Measurements from ENCODE around the gene USP33.
"Not testable (repeated sequence)": the region's sequence is repeated elsewhere in the genome, so short reads cannot be mapped to it uniquely, and the experiment has no call there.

Gene USP33

DNA sequence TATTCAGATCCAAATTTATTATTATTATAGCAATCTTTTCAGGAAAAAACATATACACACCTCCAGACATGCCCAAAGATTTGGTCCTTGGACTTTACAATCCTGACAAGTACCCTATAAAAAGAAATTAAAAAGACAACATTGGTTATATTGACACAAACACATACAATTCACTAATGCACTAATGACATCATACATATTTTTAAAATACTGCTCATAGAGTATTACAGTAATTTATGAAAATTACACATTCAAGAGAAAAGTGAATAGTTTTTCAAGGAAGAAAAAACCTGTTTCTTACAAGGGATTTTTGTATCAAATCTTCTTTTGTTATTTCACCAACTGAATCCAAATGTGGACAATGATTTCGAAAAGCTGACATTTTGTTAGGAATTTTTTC lies 18.3 kb downstream of the USP33 start:
- 92 to 100% methylated on average over 1 of the region's 1 CpG for WGBS, 2 experiments
- Histone ChIP-seq H3K4me3 (ENCODE audit: insufficient read depth, low read depth, low read length) (no peak overlapping the region), H3K36me3 (ENCODE audit: control insufficient read depth, insufficient read depth, low read length) (no peaks in the 10 kb centered on the region), H3K4me1 (ENCODE audit: control insufficient read depth, insufficient read depth, low read length) (no peaks in the 10 kb centered on the region), H3K27me3 (ENCODE audit: control insufficient read depth, insufficient read depth, low read length, poor library complexity, severe bottlenecking) (no peaks in the 10 kb centered on the region), H3K9me3 (ENCODE audit: control insufficient read depth, low read length) (no peaks in the 10 kb centered on the region), H3K27ac (ENCODE audit: insufficient read depth, low read depth, low read length, poor library complexity, severe bottlenecking) (no peak overlapping the region)

- H3K27ac ChIP-seq (ENCODE audit: insufficient read depth, low read depth, low read length, poor library complexity, severe bottlenecking) = no peak overlapping the region
- no peaks in the 10 kb centered on the region for H3K4me1 ChIP-seq (ENCODE audit: control insufficient read depth, insufficient read depth, low read length)
- H3K27me3 ChIP-seq (ENCODE audit: control insufficient read depth, insufficient read depth, low read length, poor library complexity, severe bottlenecking) = no peaks in the 10 kb centered on the region
- no peak overlapping the region for H3K4me3 ChIP-seq (ENCODE audit: insufficient read depth, low read depth, low read length)
- 75% methylated on average over 1 of the region's 1 CpG; no CpG with 5 or more reads in 1 of the 2 experiments for WGBS, 2 experiments
- H3K36me3 ChIP-seq (ENCODE audit: control insufficient read depth, insufficient read depth, low read length) = no peaks in the 10 kb centered on the region
- no peaks in the 10 kb centered on the region for H3K9me3 ChIP-seq (ENCODE audit: control insufficient read depth, low read length)
These were observed 20.4 kb downstream of the USP33 start for GRCh38 chr1:77739235-77739634.

GRCh38 chr1:77732090-77732489 lies 27.6 kb downstream of the USP33 start:
- Histone ChIP-seq H3K4me1 (ENCODE audit: control insufficient read depth, insufficient read depth, low read length) (no peaks in the 10 kb centered on the region), H3K27ac (ENCODE audit: insufficient read depth, low read depth, low read length, poor library complexity, severe bottlenecking) (no peak overlapping the region), H3K27me3 (ENCODE audit: control insufficient read depth, insufficient read depth, low read length, poor library complexity, severe bottlenecking) (no peaks in the 10 kb centered on the region), H3K4me3 (ENCODE audit: insufficient read depth, low read depth, low read length) (no peak overlapping the region), H3K36me3 (ENCODE audit: control insufficient read depth, insufficient read depth, low read length) (peaks cover 6% of the 10 kb centered on the region), H3K9me3 (ENCODE audit: control insufficient read depth, low read length) (no peaks in the 10 kb centered on the region)
- WGBS, 2 experiments = 100% methylated on average over 1 of the region's 1 CpG; no CpG with 5 or more reads in 1 of the 2 experiments

DNA sequence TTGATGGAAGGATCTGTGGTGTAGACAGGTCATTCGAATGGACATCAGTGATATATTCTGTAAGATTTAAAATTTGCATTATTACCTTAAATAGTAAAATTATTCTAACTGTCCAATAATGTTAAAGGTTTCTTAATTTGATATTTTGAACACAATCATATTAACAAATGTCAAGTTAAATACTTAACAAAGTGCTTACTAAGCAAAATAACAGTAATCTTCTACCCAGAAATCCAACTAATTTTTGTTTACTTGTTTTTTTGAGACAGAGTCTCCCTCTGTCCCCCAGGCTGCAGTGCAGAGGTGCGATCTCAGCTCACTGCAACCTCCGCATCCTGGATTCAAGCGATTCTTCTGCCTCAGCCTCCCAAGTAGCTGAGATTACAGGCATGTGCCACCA lies 33.9 kb downstream of the USP33 start:
- H3K36me3 ChIP-seq (ENCODE audit: control insufficient read depth, insufficient read depth, low read length) = peaks cover 20% of the 10 kb centered on the region
- WGBS, 2 experiments = 92 to 93% methylated on average over 3 of the region's 4 CpGs
- no peak overlapping the region for H3K4me3 ChIP-seq (ENCODE audit: insufficient read depth, low read depth, low read length)
- H3K27me3 ChIP-seq (ENCODE audit: control insufficient read depth, insufficient read depth, low read length, poor library complexity, severe bottlenecking) = no peaks in the 10 kb centered on the region
- no peaks in the 10 kb centered on the region for H3K4me1 ChIP-seq (ENCODE audit: control insufficient read depth, insufficient read depth, low read length)
- no peaks in the 10 kb centered on the region for H3K9me3 ChIP-seq (ENCODE audit: control insufficient read depth, low read length)
- H3K27ac ChIP-seq (ENCODE audit: insufficient read depth, low read depth, low read length, poor library complexity, severe bottlenecking) = no peak overlapping the region

GRCh38 chr1:77718181-77718580 lies 41.5 kb downstream of the USP33 start:
- Histone ChIP-seq H3K9me3 (ENCODE audit: control insufficient read depth, low read length) (no peaks in the 10 kb centered on the region), H3K4me1 (ENCODE audit: control insufficient read depth, insufficient read depth, low read length) (no peaks in the 10 kb centered on the region), H3K4me3 (ENCODE audit: insufficient read depth, low read depth, low read length) (no peak overlapping the region), H3K27me3 (ENCODE audit: control insufficient read depth, insufficient read depth, low read length, poor library complexity, severe bottlenecking) (no peaks in the 10 kb centered on the region), H3K27ac (ENCODE audit: insufficient read depth, low read depth, low read length, poor library complexity, severe bottlenecking) (no peak overlapping the region), H3K36me3 (ENCODE audit: control insufficient read depth, insufficient read depth, low read length) (peaks cover 23% of the 10 kb centered on the region)
- WGBS, 2 experiments = 89 to 100% methylated on average over 1 of the region's 2 CpGs

DNA sequence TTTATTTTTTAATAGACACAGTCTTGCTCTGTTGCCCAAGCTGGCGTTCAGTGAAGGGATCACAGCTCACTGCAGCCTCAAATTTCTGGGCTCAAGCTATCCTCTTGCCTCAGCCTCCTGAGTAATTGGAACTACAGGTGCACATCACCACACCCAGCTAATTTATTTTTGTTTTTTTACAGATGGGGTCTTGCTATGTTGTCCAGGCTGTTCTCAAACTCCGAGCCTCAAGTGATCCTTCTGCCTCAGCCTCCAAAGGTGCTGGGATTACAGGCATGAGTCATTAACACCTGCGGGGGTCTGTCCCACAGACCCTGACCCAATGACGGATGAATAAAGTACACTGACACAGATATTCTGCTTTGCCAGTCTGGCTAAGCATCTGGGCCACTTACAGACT lies 43.6 kb downstream of the USP33 start:
- no peaks in the 10 kb centered on the region for H3K9me3 ChIP-seq (ENCODE audit: control insufficient read depth, low read length)
- no peaks in the 10 kb centered on the region for H3K4me1 ChIP-seq (ENCODE audit: control insufficient read depth, insufficient read depth, low read length)
- H3K27me3 ChIP-seq (ENCODE audit: control insufficient read depth, insufficient read depth, low read length, poor library complexity, severe bottlenecking) = no peaks in the 10 kb centered on the region
- no peak overlapping the region for H3K4me3 ChIP-seq (ENCODE audit: insufficient read depth, low read depth, low read length)
- no peak overlapping the region for H3K27ac ChIP-seq (ENCODE audit: insufficient read depth, low read depth, low read length, poor library complexity, severe bottlenecking)
- WGBS, 2 experiments = 93 to 95% methylated on average over 4 of the region's 4 CpGs
- H3K36me3 ChIP-seq (ENCODE audit: control insufficient read depth, insufficient read depth, low read length) = peaks cover 21% of the 10 kb centered on the region

DNA sequence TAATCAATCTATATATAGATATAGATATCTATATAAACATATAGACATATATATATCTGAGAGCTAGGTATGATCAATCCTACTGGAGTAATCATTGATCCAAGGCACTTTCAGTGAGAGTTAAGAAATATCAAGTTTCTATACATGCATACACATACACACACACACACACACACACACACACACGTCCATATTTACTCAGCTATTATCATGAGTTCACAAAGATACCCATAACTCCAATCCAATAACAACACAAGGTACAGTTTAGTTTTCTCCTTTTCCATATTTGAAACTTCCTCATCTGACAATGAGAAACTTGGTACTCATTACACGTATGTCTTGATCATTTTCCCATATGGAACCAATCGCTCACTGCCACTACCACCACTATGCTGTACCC lies 49.9 kb downstream of the USP33 start:
- WGBS, 2 experiments = 93 to 94% methylated on average over 3 of the region's 3 CpGs
- no peak overlapping the region for H3K4me3 ChIP-seq (ENCODE audit: insufficient read depth, low read depth, low read length)
- H3K27me3 ChIP-seq (ENCODE audit: control insufficient read depth, insufficient read depth, low read length, poor library complexity, severe bottlenecking) = no peaks in the 10 kb centered on the region
- no peaks in the 10 kb centered on the region for H3K4me1 ChIP-seq (ENCODE audit: control insufficient read depth, insufficient read depth, low read length)
- H3K9me3 ChIP-seq (ENCODE audit: control insufficient read depth, low read length) = no peaks in the 10 kb centered on the region
- H3K36me3 ChIP-seq (ENCODE audit: control insufficient read depth, insufficient read depth, low read length) = peaks cover 9% of the 10 kb centered on the region
- no peak overlapping the region for H3K27ac ChIP-seq (ENCODE audit: insufficient read depth, low read depth, low read length, poor library complexity, severe bottlenecking)

DNA sequence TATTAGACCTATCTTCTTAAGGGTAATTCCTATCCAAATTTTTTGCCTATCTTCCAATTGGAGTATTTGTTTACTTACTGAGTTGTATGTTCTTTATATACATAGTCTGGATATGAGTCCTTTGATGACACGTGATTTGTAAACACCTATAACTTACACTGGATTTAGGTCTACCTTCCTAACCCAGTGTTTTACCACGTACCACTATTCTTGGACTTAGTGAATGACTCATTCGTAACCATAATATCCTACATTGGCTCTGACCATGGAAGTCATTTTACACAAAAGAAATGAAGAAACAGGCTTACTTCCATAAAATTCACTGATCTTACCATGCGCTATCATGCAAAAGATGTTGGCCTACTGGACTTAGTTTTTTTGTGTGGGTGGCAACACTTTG lies 53.3 kb downstream of the USP33 start:
- no peak overlapping the region for H3K4me3 ChIP-seq (ENCODE audit: insufficient read depth, low read depth, low read length)
- no peaks in the 10 kb centered on the region for H3K27me3 ChIP-seq (ENCODE audit: control insufficient read depth, insufficient read depth, low read length, poor library complexity, severe bottlenecking)
- no peak overlapping the region for H3K27ac ChIP-seq (ENCODE audit: insufficient read depth, low read depth, low read length, poor library complexity, severe bottlenecking)
- 95 to 98% methylated on average over 3 to 4 of the region's 4 CpGs for WGBS, 2 experiments
- no peaks in the 10 kb centered on the region for H3K4me1 ChIP-seq (ENCODE audit: control insufficient read depth, insufficient read depth, low read length)
- peaks cover 4% of the 10 kb centered on the region for H3K36me3 ChIP-seq (ENCODE audit: control insufficient read depth, insufficient read depth, low read length)
- H3K9me3 ChIP-seq (ENCODE audit: control insufficient read depth, low read length) = no peaks in the 10 kb centered on the region

DNA sequence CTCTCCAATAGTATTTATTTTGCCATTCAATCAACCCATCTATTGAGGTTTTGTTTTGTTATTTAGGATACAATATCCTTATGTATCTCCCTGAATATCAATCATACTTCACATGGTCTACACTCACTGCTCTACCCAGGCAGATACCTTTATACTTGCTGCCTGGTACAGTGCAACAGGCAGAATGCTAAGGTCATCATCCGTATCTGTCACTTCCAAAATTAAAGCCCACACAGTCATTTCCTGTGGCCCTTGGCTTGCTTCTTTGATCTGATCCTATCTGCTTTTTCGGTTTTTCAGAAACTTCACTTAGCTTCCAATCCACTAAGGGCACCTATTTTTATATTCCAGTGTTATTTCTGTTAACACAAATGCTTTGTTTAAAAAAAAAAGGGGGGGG lies 54.9 kb downstream of the USP33 start:
- Histone ChIP-seq H3K4me1 (ENCODE audit: control insufficient read depth, insufficient read depth, low read length) (no peaks in the 10 kb centered on the region), H3K4me3 (ENCODE audit: insufficient read depth, low read depth, low read length) (no peak overlapping the region), H3K36me3 (ENCODE audit: control insufficient read depth, insufficient read depth, low read length) (no peaks in the 10 kb centered on the region), H3K27me3 (ENCODE audit: control insufficient read depth, insufficient read depth, low read length, poor library complexity, severe bottlenecking) (no peaks in the 10 kb centered on the region), H3K27ac (ENCODE audit: insufficient read depth, low read depth, low read length, poor library complexity, severe bottlenecking) (no peak overlapping the region), H3K9me3 (ENCODE audit: control insufficient read depth, low read length) (no peaks in the 10 kb centered on the region)
- WGBS, 2 experiments = 93 to 94% methylated on average over 2 of the region's 2 CpGs

DNA sequence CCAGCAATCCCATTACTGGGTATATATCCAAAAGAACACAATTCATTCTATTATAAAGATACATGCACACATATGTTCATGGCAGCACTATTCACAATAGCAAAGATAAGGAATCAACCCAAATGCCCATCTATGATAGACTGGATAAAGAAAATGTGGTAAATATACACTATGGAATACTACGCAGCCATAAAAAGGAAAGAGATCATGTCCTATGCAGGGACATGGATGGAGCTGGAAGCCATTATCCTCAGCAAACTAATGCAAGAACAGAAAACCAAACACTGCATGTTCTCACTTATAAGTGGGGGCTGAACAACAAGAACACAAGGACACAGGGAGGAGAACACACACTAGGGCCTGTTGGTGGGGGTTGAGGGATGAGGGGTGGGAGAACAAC lies 60.0 kb downstream of the USP33 start:
- not testable (repeated sequence) for H3K27ac ChIP-seq (ENCODE audit: insufficient read depth, low read depth, low read length, poor library complexity, severe bottlenecking); H3K27me3 ChIP-seq (ENCODE audit: control insufficient read depth, insufficient read depth, low read length, poor library complexity, severe bottlenecking); H3K4me3 ChIP-seq (ENCODE audit: insufficient read depth, low read depth, low read length); H3K36me3 ChIP-seq (ENCODE audit: control insufficient read depth, insufficient read depth, low read length); H3K9me3 ChIP-seq (ENCODE audit: control insufficient read depth, low read length); H3K4me1 ChIP-seq (ENCODE audit: control insufficient read depth, insufficient read depth, low read length)
- WGBS, 2 experiments = 86 to 94% methylated on average over 1 of the region's 1 CpG

- 90 to 100% methylated on average over 3 of the region's 3 CpGs for WGBS, 2 experiments
- no peaks in the 10 kb centered on the region for H3K9me3 ChIP-seq (ENCODE audit: control insufficient read depth, low read length)
- H3K27ac ChIP-seq (ENCODE audit: insufficient read depth, low read depth, low read length, poor library complexity, severe bottlenecking) = no peak overlapping the region
- no peak overlapping the region for H3K4me3 ChIP-seq (ENCODE audit: insufficient read depth, low read depth, low read length)
- no peaks in the 10 kb centered on the region for H3K36me3 ChIP-seq (ENCODE audit: control insufficient read depth, insufficient read depth, low read length)
- no peaks in the 10 kb centered on the region for H3K4me1 ChIP-seq (ENCODE audit: control insufficient read depth, insufficient read depth, low read length)
- no peaks in the 10 kb centered on the region for H3K27me3 ChIP-seq (ENCODE audit: control insufficient read depth, insufficient read depth, low read length, poor library complexity, severe bottlenecking)
These were observed 62.2 kb downstream of the USP33 start for GRCh38 chr1:77697441-77697840.
